GM18951 (cell line): ENCODE data around the gene SMAD7.

Experiments used
- POLR2A ChIP-seq: IDR thresholded peaks from 4 replicates; pipeline ENCODE4 v1.6.1; 2011; ENCODE audit warnings: mild to moderate bottlenecking; ENCODE audit not compliant: insufficient read length, insufficient read depth; ENCODE audit errors: extremely low read depth
- in situ Hi-C: fragments of 300-500 bp; cut with MboI; formaldehyde crosslinking; loops from one replicate; pipeline ENCODE4 v1.12.0; 2022; ENCODE audit warnings: low sequenced_read_pairs, mixed read lengths, inconsistent platforms; ENCODE audit not compliant: unreplicated experiment

The SMAD7 gene

GRCh38 chr18:48991676-48992075, 40.9 kb upstream of the SMAD7 start:
- in situ Hi-C loops: no loop called here
- TF ChIP-seq POLR2A: no peak

GRCh38 chr18:48991319-48991660, 40.5 kb upstream of the SMAD7 start:
- no peak for TF ChIP-seq POLR2A
- in situ Hi-C loops: no loop called here

GRCh38 chr18:48990481-48991318, 39.9 kb upstream of the SMAD7 start:
- in situ Hi-C loops: no loop called here
- no peak for TF ChIP-seq POLR2A

GRCh38 chr18:48989304-48990303, 38.8 kb upstream of the SMAD7 start:
- TF ChIP-seq POLR2A: no peak
- in situ Hi-C loops: no loop called here

GRCh38 chr18:48988508-48989303, 37.9 kb upstream of the SMAD7 start:
- in situ Hi-C loops: no loop called here
- TF ChIP-seq POLR2A: no peak

- no peak for TF ChIP-seq POLR2A
- in situ Hi-C loops: no loop called here
Measured at GRCh38 chr18:48987821-48988220, 37.1 kb upstream of the SMAD7 start.

- TF ChIP-seq POLR2A: no peak
- in situ Hi-C loops: no loop called here
Measured at GRCh38 chr18:48986851-48987761, 36.3 kb upstream of the SMAD7 start.

- no peak for TF ChIP-seq POLR2A
- in situ Hi-C loops: no loop called here
Measured at GRCh38 chr18:48985161-48985560, 34.4 kb upstream of the SMAD7 start.

- no peak for TF ChIP-seq POLR2A
- in situ Hi-C loops: no loop called here
Measured at GRCh38 chr18:48983793-48984437, 33.1 kb upstream of the SMAD7 start.

GRCh38 chr18:48982266-48982665, 31.5 kb upstream of the SMAD7 start:
- TF ChIP-seq POLR2A: no peak
- in situ Hi-C loops: no loop called here
